BLaER1 (cell line): Measurements from ENCODE around the gene MAP3K9.

Experiments
- H3K27ac ChIP-seq: shearing (Covaris generic); formaldehyde crosslinking; 2 replicates; pipeline ENCODE4 v1.8.1; 2022
- H3K27me3 ChIP-seq: shearing (Covaris generic); formaldehyde crosslinking; 2 replicates; pipeline ENCODE4 v1.8.1; 2022
- H3K36me3 ChIP-seq: shearing (Covaris generic); formaldehyde crosslinking; 2 replicates; pipeline ENCODE4 v1.8.1; 2022
- H3K4me1 ChIP-seq: shearing (Covaris generic); formaldehyde crosslinking; 2 replicates; pipeline ENCODE4 v1.8.1; 2022
- H3K4me2 ChIP-seq: shearing (Covaris generic); formaldehyde crosslinking; 2 replicates; pipeline ENCODE4 v1.8.1; 2022
- H3K4me3 ChIP-seq: shearing (Covaris generic); formaldehyde crosslinking; 2 replicates; pipeline ENCODE4 v1.8.1; 2022
- H3K9ac ChIP-seq: shearing (Covaris generic); formaldehyde crosslinking; 2 replicates; pipeline ENCODE4 v1.8.1; 2022
- H3K9me3 ChIP-seq: shearing (Covaris generic); formaldehyde crosslinking; 2 replicates; pipeline ENCODE4 v1.8.1; 2022
- H4K20me1 ChIP-seq: shearing (Covaris generic); formaldehyde crosslinking; 2 replicates; pipeline ENCODE4 v1.8.1; 2022
- Cebpa-rat ChIP-seq: shearing (Covaris generic); IDR thresholded peaks from 2 replicates; pipeline ENCODE4 v1.8.1; 2022

The MAP3K9 gene

GRCh38 chr14:70838076-70838475 is 28.8 kb upstream of the MAP3K9 start:
- Histone ChIP-seq H3K9me3 (peaks cover 23% of the 10 kb centered on the region), H3K27me3 (no peaks in the 10 kb centered on the region), H3K9ac (no peak overlapping the region), H3K4me1 (peaks cover 1% of the 10 kb centered on the region), H3K36me3 (no peaks in the 10 kb centered on the region), H3K27ac (no peak overlapping the region), H4K20me1 (no peaks in the 10 kb centered on the region), H3K4me2 (no peak overlapping the region), H3K4me3 (no peak overlapping the region)
- TF ChIP-seq Cebpa-rat, result no peak

- Histone ChIP-seq H3K27ac (no peak overlapping the region), H4K20me1 (no peaks in the 10 kb centered on the region), H3K4me2 (no peak overlapping the region), H3K4me3 (no peak overlapping the region), H3K9me3 (peaks cover 23% of the 10 kb centered on the region), H3K36me3 (no peaks in the 10 kb centered on the region), H3K4me1 (peaks cover 13% of the 10 kb centered on the region), H3K9ac (no peak overlapping the region), H3K27me3 (no peaks in the 10 kb centered on the region)
- TF ChIP-seq Cebpa-rat, result no peak
These were observed 27.6 kb upstream of the MAP3K9 start for GRCh38 chr14:70836946-70837345.

GRCh38 chr14:70833884-70834283 is 24.6 kb upstream of the MAP3K9 start:
- Histone ChIP-seq H3K27me3 (no peaks in the 10 kb centered on the region), H3K9me3 (peaks cover 23% of the 10 kb centered on the region), H3K27ac (no peak overlapping the region), H3K9ac (no peak overlapping the region), H3K4me1 (peaks cover 21% of the 10 kb centered on the region), H4K20me1 (no peaks in the 10 kb centered on the region), H3K36me3 (no peaks in the 10 kb centered on the region), H3K4me2 (no peak overlapping the region), H3K4me3 (no peak overlapping the region)
- no peak for TF ChIP-seq Cebpa-rat

GRCh38 chr14:70832561-70833305 is 23.4 kb upstream of the MAP3K9 start:
- Histone ChIP-seq H3K9ac (no peak overlapping the region), H3K9me3 (peaks cover 23% of the 10 kb centered on the region), H3K36me3 (no peaks in the 10 kb centered on the region), H3K27me3 (no peaks in the 10 kb centered on the region), H3K4me1 (peaks cover 21% of the 10 kb centered on the region), H3K4me2 (peak overlapping the region; percentile 62), H4K20me1 (no peaks in the 10 kb centered on the region), H3K4me3 (no peak overlapping the region), H3K27ac (peak overlapping the region; percentile 18; the same call in 1 of the 2 replicates)
- no peak for TF ChIP-seq Cebpa-rat

- Histone ChIP-seq H3K27me3 (no peaks in the 10 kb centered on the region), H3K4me3 (no peak overlapping the region), H3K9me3 (peaks cover 19% of the 10 kb centered on the region), H3K9ac (no peak overlapping the region), H4K20me1 (no peaks in the 10 kb centered on the region), H3K27ac (no peak overlapping the region), H3K4me2 (peak overlapping the region; percentile 62), H3K36me3 (no peaks in the 10 kb centered on the region), H3K4me1 (peaks cover 21% of the 10 kb centered on the region)
- TF ChIP-seq Cebpa-rat, result no peak
These were observed 21.9 kb upstream of the MAP3K9 start for GRCh38 chr14:70830998-70831781.

- Histone ChIP-seq H3K4me1 (peaks cover 22% of the 10 kb centered on the region), H3K36me3 (no peaks in the 10 kb centered on the region), H4K20me1 (no peaks in the 10 kb centered on the region), H3K4me3 (no peak overlapping the region), H3K4me2 (no peak overlapping the region), H3K9me3 (no peaks in the 10 kb centered on the region), H3K27ac (no peak overlapping the region), H3K9ac (no peak overlapping the region), H3K27me3 (no peaks in the 10 kb centered on the region)
- no peak for TF ChIP-seq Cebpa-rat
These were observed 18.9 kb upstream of the MAP3K9 start for GRCh38 chr14:70828188-70828587.

- Histone ChIP-seq H3K9me3 (no peaks in the 10 kb centered on the region), H3K4me3 (no peak overlapping the region), H3K36me3 (no peaks in the 10 kb centered on the region), H3K4me2 (no peak overlapping the region), H3K9ac (no peak overlapping the region), H3K27me3 (no peaks in the 10 kb centered on the region), H3K4me1 (peaks cover 22% of the 10 kb centered on the region), H4K20me1 (no peaks in the 10 kb centered on the region), H3K27ac (no peak overlapping the region)
- no peak for TF ChIP-seq Cebpa-rat
These were observed 18.4 kb upstream of the MAP3K9 start for GRCh38 chr14:70827752-70828151.

- Histone ChIP-seq H3K4me1 (peaks cover 18% of the 10 kb centered on the region), H4K20me1 (no peaks in the 10 kb centered on the region), H3K4me3 (no peak overlapping the region), H3K4me2 (no peak overlapping the region), H3K36me3 (no peaks in the 10 kb centered on the region), H3K27ac (no peak overlapping the region), H3K9ac (no peak overlapping the region), H3K9me3 (no peaks in the 10 kb centered on the region), H3K27me3 (no peaks in the 10 kb centered on the region)
- TF ChIP-seq Cebpa-rat, result no peak
These were observed 18.0 kb upstream of the MAP3K9 start for GRCh38 chr14:70827347-70827746.

- TF ChIP-seq Cebpa-rat, result no peak
- no peaks in the 10 kb centered on the region for H4K20me1 ChIP-seq
- peak overlapping the region; percentile 99 for H3K4me2 ChIP-seq
- H3K9ac ChIP-seq, result no peak overlapping the region
- no peaks in the 10 kb centered on the region for H3K36me3 ChIP-seq
- peaks cover 6% of the 10 kb centered on the region; the same call in 1 of the 2 replicates for H3K4me1 ChIP-seq
- H3K9me3 ChIP-seq, result no peaks in the 10 kb centered on the region
- H3K27ac ChIP-seq, result no peak overlapping the region
- no peak overlapping the region for H3K4me3 ChIP-seq
- peaks cover 16% of the 10 kb centered on the region for H3K27me3 ChIP-seq
These were observed 14.0 kb upstream of the MAP3K9 start for GRCh38 chr14:70823281-70823680.

GRCh38 chr14:70822530-70823185 is 13.3 kb upstream of the MAP3K9 start:
- no peak for TF ChIP-seq Cebpa-rat
- Histone ChIP-seq H3K4me3 (peak overlapping the region; percentile 82), H3K9me3 (no peaks in the 10 kb centered on the region), H4K20me1 (no peaks in the 10 kb centered on the region), H3K4me1 (peaks cover 6% of the 10 kb centered on the region; the same call in 1 of the 2 replicates), H3K27ac (no peak overlapping the region), H3K27me3 (peaks cover 16% of the 10 kb centered on the region), H3K36me3 (no peaks in the 10 kb centered on the region), H3K4me2 (peak overlapping the region; percentile 99), H3K9ac (peak overlapping the region; percentile 78; the same call in 1 of the 2 replicates)
